H1 (cell line): ENCODE data around the gene ZNF398. TPM values are rescaled to one million over a fixed set of nuclear protein-coding genes. Genes with fewer than 3 reads are reported as not detected.

Source experiments
- TEAD4 ChIP-seq: IDR thresholded peaks from 2 replicates; pipeline ENCODE4 v1.6.1; 2012; ENCODE audit warnings: low read depth, low read length, inconsistent platforms, mixed read lengths
- polyA plus RNA-seq, 7 experiments: library from polyadenylated mRNA; depleted of rRNA in 3 of 7; stranded (reverse) in 5 of 7; unstranded in 2 of 7; fragments of >200 nt in 5 of 7; fragments of 200-250 nt in 2 of 7; gene quantifications; 1 replicate in 5 of 7; 2 replicates in 1 of 7; 4 replicates in 1 of 7; pipeline versions ENCODE4 v1.2.1 to v1.2.3, GENCODE V29; 2011 to 2013; ENCODE audit warnings: missing spikeins in 2 of 7, mixed read lengths in 2 of 7
- total RNA-seq: library from RNA; stranded (reverse); fragmentation: NEBNext Ultra II Directional; extraction: Animal tissue kit (Norgen Biotek cat#: 25700); gene quantifications from 2 replicates; pipeline ENCODE4 v1.2.1, GENCODE V29; 2021
- TF ChIP-seq, protein P1 (sequence below): fragments of 300-600 bp; sonication (generic); IDR thresholded peaks from 2 replicates; pipeline ENCODE4 v1.7.1; 2012; ENCODE audit warnings: low read length, moderate library complexity, mild to moderate bottlenecking, inconsistent platforms; ENCODE audit not compliant: insufficient replicate concordance

ZNF398 gene
- total and polyA plus RNA-seq, 2 of the 8 experiments (the other 6 are each of a cell fraction or from before 2014, with no cell fraction given), result 52.7 to 63.5 TPM

DNA sequence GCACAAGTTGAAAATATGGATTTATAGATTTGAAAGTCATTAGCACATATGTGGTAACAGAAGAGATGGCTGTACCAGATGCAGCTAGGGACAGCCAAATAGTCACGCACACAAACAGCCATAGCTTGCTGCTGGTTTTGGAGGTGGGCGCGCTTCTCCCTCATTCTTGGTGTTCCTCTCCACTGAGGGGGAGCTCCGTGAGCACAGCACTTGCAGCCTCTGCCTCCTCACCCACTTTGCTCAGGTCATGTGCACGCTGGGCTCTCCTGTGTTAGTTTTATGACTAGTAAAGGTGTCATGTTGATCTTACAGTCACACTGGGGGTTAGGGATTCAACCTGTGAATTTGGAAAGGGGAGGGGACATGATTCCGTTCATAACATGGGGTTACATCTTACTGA lies 48.2 kb upstream of the ZNF398 start (continued):
- TF ChIP-seq, protein P1, sequence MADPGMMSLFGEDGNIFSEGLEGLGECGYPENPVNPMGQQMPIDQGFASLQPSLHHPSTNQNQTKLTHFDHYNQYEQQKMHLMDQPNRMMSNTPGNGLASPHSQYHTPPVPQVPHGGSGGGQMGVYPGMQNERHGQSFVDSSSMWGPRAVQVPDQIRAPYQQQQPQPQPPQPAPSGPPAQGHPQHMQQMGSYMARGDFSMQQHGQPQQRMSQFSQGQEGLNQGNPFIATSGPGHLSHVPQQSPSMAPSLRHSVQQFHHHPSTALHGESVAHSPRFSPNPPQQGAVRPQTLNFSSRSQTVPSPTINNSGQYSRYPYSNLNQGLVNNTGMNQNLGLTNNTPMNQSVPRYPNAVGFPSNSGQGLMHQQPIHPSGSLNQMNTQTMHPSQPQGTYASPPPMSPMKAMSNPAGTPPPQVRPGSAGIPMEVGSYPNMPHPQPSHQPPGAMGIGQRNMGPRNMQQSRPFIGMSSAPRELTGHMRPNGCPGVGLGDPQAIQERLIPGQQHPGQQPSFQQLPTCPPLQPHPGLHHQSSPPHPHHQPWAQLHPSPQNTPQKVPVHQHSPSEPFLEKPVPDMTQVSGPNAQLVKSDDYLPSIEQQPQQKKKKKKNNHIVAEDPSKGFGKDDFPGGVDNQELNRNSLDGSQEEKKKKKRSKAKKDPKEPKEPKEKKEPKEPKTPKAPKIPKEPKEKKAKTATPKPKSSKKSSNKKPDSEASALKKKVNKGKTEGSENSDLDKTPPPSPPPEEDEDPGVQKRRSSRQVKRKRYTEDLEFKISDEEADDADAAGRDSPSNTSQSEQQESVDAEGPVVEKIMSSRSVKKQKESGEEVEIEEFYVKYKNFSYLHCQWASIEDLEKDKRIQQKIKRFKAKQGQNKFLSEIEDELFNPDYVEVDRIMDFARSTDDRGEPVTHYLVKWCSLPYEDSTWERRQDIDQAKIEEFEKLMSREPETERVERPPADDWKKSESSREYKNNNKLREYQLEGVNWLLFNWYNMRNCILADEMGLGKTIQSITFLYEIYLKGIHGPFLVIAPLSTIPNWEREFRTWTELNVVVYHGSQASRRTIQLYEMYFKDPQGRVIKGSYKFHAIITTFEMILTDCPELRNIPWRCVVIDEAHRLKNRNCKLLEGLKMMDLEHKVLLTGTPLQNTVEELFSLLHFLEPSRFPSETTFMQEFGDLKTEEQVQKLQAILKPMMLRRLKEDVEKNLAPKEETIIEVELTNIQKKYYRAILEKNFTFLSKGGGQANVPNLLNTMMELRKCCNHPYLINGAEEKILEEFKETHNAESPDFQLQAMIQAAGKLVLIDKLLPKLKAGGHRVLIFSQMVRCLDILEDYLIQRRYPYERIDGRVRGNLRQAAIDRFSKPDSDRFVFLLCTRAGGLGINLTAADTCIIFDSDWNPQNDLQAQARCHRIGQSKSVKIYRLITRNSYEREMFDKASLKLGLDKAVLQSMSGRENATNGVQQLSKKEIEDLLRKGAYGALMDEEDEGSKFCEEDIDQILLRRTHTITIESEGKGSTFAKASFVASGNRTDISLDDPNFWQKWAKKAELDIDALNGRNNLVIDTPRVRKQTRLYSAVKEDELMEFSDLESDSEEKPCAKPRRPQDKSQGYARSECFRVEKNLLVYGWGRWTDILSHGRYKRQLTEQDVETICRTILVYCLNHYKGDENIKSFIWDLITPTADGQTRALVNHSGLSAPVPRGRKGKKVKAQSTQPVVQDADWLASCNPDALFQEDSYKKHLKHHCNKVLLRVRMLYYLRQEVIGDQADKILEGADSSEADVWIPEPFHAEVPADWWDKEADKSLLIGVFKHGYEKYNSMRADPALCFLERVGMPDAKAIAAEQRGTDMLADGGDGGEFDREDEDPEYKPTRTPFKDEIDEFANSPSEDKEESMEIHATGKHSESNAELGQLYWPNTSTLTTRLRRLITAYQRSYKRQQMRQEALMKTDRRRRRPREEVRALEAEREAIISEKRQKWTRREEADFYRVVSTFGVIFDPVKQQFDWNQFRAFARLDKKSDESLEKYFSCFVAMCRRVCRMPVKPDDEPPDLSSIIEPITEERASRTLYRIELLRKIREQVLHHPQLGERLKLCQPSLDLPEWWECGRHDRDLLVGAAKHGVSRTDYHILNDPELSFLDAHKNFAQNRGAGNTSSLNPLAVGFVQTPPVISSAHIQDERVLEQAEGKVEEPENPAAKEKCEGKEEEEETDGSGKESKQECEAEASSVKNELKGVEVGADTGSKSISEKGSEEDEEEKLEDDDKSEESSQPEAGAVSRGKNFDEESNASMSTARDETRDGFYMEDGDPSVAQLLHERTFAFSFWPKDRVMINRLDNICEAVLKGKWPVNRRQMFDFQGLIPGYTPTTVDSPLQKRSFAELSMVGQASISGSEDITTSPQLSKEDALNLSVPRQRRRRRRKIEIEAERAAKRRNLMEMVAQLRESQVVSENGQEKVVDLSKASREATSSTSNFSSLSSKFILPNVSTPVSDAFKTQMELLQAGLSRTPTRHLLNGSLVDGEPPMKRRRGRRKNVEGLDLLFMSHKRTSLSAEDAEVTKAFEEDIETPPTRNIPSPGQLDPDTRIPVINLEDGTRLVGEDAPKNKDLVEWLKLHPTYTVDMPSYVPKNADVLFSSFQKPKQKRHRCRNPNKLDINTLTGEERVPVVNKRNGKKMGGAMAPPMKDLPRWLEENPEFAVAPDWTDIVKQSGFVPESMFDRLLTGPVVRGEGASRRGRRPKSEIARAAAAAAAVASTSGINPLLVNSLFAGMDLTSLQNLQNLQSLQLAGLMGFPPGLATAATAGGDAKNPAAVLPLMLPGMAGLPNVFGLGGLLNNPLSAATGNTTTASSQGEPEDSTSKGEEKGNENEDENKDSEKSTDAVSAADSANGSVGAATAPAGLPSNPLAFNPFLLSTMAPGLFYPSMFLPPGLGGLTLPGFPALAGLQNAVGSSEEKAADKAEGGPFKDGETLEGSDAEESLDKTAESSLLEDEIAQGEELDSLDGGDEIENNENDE, result no peak
- no peak for TF ChIP-seq TEAD4
- TF ChIP-seq, all 59 proteins: peak for 0
